NCI-H1694 treated with DMSO at 0.1 percent for 48 hours (cell line): ENCODE results near the gene BBS10.
A peak's percentile ranks its signal among the peaks of the same experiment; 100 is the strongest.
"Not testable (repeated sequence)": the region's sequence is repeated elsewhere in the genome, so short reads cannot be mapped to it uniquely, and the experiment has no call there.

Source experiments
- DNase-seq: peaks from one replicate; lab custom pipeline; 2025; lab: John Stamatoyannopoulos, UW

BBS10 gene

DNA sequence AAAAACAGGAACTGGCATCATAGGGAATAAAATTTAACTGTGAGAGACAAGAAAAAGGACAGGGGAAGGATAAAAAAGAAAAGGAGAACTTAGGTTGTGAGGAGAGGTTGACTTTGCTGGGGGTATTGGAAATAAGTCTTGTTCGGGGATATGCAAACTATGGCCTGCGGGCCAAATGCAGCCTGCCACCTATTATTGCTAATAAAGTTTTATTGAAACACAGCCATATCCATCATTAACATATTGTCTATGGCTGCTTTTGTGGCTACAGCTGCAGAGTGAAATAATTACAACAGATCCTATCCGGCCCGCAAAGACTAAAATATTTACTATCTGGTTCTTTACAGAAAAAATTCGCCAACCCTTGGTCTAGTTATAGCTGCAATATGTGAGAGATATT is 18.6 kb downstream of the BBS10 start:
- no peak for DNase-seq

DNA sequence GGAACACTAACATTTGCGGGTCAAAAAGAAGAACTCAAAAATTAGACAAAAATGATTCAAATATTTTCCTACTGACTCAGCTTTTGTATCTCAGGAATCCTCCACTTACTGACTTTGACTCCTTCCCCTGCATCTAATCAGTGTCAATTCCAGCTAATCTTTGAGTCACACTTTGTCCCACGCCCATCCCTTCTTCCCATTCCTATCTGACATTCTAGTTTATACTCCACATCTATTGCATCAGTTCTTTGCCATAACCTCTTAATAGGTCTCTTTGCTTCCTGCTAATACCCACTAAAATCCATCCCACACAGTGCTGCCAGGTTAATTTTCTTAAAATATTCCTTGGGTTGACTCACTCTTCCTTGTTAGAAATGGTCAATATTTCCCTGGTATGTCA is 19.1 kb downstream of the BBS10 start:
- no peak for DNase-seq

DNA sequence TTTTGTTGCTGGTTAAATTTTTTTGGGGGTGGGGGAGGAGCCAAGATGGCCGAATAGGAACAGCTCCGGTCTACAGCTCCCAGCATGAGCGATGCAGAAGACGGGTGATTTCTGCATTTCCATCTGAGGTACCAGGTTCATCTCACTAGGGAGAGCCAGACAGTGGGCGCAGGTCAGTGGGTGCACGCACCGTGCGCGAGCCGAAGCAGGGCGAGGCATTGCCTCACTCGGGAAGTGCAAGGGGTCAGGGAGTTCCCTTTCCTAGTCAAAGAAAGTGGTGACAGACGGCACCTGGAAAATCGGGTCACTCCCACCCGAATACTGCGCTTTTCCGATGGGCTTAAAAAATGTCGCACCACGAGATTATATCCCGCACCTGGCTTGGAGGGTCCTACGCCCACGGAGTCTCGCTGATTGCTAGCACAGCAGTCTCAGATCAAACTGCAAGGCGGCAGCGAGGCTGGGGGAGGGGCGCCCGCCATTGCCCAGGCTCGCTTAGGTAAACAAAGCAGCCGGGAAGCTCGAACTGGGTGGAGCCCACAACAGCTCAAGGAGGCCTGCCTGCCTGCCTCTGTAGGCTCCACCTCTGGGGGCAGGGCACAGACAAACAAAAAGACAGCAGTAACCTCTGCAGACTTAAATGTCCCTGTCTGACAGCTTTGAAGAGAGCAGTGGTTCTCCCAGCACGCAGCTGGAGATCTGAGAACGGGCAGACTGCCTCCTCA is 28.5 kb downstream of the BBS10 start:
- not testable (repeated sequence) for DNase-seq

DNA sequence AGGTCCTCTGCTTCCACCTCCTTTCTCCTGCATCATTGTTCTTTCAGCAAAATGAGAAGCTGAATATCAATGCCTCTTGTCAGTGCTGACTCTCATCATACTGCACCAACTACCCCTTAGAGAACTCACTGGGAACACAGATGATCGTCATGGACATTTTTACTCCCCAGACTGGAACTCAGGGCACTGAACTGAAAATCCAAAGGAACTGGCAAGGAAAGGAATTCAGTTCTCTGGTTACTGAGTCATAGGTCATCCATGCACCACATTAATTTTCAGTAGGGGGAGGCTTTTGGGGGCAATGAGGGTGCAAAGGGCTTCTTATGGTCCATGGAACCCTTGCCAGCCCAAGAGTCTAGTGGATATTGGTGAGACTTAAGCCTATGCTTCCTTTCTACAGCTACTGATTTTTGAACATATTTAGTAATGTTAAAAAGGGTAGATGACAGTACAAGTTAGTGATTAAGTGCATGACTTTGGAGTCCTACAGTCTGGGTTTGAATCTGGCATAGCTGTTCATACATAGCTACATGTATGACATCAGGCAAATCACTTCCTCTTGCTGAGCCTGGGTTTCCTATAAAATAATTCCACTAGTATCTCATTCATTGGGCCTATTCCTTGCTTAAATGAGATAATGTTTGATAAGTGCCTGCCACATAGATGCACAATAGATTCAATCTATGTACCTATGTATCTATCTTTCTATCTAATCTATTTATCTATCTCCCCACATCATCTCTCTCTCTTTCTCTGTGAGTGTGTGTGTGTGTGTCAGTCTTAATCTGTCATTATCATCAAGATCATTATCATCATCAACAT is 29.2 kb downstream of the BBS10 start:
- peak; percentile 6 for DNase-seq

DNA sequence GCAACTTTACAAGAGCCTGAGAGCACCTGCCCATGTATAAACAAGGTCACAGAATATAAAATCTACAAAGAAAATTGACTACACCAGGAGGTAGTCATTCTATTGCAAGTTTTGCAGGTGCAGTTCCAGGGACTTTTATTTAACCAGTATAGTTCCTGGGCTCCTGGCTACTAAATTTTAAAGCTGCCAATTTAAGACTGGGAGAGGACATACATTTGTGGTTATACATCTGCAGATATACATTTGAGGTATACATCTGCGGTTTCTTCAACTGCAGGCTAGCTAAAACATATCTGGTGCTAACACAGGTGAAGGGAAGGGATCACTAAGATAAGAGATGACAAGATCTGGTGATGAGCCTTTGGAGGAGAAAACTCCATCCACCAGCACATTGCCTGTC is 30.2 kb downstream of the BBS10 start:
- no peak for DNase-seq

DNA sequence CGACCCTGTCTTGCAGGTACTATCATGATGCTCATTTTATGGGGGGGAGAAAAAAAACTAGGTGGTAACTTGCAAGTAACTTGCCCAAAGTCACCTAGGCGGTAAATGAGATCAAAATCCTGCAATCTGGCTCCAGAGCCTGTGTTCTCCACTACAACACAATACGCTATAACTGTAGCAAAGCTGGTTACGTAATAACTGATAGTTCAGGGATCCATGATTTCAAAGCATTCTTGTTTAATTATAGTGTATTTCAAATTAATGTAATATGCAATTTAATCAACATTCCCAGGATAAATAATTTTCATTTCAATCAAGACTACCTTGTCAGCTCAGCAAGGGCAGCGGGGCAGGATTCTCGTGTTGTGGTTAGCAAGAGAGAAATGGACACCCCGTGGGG is 31.7 kb downstream of the BBS10 start:
- no peak for DNase-seq

DNA sequence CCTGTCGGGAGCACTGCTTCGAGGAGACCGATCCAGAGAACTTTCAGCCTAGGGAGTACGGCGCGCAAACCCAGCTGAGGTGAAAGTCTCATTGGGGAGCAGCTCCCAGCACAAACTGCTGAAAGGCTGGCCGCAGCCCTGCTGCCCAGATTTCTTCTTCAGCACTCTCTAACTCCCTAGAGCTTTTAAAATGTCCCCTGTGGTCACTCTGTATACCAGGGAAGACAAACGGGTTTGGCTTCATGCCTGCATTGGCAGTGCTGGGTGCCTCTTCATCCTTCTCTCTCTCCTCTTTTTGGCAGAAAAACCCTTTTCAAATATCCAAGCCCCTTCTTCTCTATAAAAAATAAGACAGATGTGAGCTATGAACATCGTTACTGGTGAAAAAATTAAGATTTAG is 34.9 kb downstream of the BBS10 start:
- no peak for DNase-seq

DNA sequence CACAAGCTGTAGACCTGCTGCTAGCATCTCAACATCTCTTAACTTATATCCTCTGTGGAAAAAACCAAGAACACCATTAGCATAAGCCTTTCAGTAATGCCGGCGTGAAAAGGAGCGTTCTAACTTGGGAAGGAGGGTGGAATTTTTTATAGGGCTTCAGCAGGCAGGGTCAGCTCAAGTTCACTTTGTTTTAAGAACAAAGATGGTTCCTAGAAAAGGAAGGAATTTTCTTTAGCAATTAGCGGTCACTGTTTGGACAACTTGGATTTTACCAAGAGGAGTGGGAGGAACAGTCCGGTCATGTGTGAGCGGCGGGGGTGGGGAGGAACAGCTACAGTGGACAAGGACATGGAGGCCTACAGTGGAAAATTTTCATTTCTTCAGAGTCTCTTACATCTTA is 35.9 kb downstream of the BBS10 start:
- DNase-seq, result no peak

DNA sequence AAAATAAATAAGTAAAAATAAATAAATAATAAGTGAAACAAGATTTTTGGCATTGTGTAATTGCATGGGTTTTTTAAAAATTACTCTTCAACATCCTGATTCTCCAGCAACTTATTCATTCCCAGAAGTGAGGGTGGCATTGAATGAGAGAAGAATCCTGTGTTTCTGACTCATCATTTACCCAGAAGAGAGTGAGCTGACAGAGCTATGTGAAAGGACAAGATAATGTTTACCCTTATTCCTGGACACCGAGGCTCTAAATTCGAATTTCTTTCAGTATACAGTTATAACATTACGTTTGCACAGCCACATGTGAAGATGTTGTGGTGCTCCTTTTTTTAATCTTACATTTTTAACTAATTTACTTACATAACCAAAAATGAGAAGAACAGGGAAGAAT is 36.4 kb downstream of the BBS10 start:
- DNase-seq, result no peak

DNA sequence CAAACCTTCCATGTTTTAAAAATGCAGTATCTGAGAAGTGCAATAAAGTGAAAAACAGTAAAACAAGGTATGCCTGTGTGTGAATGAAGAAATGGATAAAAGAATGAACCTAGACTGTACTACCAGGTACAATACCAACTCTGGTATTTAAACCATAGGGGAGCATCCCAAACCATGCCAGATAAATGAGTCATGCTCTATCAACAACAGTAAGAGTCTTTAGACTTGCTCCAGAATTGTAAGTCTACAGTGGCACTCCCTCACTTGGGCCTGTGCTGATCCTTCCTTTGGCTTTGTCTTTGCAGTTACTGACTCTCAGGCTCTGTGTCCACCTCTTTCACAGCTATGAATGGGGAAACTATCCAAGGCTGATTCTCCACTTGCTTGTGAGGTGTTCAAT is 38.1 kb downstream of the BBS10 start:
- no peak for DNase-seq

DNA sequence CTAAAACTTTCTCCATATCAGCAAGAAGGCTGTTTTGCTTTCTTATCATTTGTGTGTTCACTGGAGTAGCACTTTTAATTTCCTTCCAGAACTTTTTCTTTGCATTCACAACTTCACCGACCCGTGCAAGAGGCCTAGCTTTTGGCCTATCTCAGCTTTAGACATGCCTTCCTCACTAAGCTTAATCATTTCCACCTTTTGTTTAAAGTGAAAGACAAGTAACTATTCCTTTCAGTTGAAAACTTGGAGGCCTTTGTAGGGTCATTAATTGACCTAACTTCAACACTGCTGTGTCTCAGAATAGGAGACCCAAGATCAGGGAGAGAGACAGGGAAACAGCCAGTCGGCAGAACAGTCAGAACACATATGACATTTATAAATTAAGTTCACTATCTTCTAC is 39.3 kb downstream of the BBS10 start:
- no peak for DNase-seq

DNA sequence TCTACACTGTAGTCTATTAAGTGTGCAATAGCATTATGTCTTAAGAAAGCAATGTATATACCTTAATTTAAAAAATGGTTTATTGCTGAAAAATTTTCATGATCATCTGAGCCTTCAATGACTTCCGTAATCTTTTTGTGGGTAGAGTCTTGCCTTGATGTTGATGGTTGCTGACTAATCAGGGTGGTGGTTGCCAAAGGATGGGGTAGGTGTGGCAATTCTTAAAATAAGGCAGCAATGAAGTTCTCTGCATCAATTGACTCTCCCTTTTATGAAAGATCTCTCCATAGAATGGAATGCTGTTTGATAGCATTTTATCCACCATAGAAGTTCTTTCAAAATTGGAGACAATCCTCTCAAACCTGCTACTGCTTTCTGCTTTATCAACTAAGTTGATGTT is 41.1 kb downstream of the BBS10 start:
- no peak for DNase-seq

DNA sequence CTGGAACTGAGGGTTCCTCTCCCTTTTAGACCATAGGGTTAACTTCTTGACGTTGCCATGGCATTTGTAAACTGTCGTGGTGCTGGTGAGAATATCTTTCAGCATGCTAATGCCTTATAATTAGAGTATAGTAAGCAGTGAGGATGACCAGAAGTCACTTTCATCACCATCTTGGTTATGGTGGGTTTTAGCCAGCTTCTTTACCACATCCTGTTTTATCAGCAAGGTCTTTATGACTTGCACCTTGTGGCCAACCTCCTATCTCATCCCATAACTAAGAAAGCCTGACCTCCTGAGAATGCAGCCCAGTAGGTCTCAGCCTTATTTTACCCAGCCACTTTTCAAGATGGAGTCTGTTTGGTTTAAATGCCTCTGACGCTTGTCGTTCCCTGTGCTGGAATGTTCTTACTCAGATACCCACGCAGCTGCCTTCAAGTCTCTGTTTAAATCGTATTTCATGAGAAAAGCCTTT is 44.2 kb downstream of the BBS10 start:
- no peak for DNase-seq

DNA sequence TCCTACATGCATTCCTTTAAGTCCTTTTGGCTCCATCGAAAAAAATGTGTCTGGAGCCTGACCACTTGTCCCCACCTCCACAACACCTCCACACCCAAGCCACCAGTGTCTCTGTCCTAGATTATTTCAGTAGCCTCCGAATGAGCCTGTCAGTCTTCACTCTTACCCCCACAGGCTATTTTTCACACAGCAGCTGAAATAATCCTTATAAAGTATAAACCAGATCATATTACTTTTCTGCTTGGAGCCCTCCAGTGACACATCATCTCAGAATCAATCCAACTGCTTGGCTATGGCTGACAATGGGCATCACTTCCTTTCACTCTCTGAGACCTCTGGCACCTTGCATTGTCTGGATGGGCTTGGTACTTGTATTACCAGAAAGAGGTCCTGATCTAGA is 44.9 kb downstream of the BBS10 start:
- no peak for DNase-seq

DNA sequence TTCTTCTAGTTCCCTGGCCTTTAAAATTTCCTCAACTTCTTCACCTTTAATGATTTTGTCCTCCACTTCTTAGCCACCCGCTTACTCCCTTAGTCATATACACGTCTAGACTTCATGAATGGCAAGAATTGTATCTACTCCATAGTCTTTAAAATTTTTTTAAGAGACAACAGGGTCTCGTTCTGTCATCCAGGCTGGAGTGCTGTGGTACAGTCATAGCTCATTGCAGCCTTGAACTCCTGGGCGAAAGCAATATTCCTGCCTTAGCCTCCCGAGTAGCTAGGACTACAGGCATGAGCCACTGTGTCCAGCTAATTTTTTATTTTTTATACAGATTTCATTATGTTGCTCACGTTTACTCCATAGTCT is 47.9 kb downstream of the BBS10 start:
- DNase-seq, result no peak

DNA sequence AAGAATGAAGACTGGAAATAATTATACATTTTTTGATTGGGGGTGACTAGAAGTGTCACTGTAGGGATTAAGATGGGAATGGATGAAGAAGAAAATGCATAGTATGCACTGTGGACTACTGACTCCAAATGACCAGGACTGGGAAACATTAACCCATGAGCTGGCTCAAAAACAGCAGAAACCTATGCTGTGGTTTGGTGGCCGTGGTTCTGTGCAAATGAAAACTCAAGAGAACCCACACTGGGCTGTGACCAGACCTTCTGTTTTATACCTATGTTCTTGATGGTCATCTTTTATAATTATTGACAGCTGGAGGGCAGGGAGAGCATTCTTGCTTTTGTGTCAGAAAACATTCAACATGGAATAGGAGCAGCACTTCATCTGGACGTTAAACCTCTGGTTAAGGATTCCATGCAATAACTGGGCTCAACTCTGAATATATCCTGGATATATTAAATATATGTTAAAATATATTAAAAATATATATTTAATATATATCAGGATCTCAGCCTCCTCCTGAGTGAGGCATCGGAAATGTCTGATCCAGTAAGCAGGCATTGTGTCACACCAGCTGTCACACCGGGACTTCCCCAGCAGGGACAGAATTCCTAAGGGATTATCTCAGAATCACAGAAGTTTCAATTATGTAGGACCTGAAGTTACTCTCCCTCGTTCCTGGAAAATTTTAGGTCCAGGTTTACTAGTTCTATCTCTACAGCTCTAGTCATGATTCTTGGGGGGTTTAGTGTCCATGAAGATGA is 48.5 kb downstream of the BBS10 start:
- DNase-seq, result peak; percentile 2
